Measurements from ENCODE around the gene PFN2. TPM values are rescaled to one million over a fixed set of nuclear protein-coding genes. Genes with fewer than 3 reads are reported as not detected.

Gene PFN2
- total and polyA plus RNA-seq, 3 experiments from 2014 or later: 2.7 to 5.3 (median 3.4) TPM

- POLR2A ChIA-PET: no interaction called here
- Mint-ChIP-seq H3K27me3 (peaks cover 0 to 7% of the 10 kb centered on the region in 2 donors), H3K27ac (no peak overlapping the region), H3K36me3 (peaks cover 0 to 14% (median 4%) of the 10 kb centered on the region in 3 donors), H3K4me3 (no peak overlapping the region), H3K4me1 (peaks cover 7 to 15% (median 11%) of the 10 kb centered on the region in 3 donors), H3K9me3 (no peaks in the 10 kb centered on the region)
- H3K4me1 ChIP-seq (ENCODE audit: insufficient read depth, low read length): peaks cover 10% of the 10 kb centered on the region
- no peak overlapping the region for H3K27ac ChIP-seq (ENCODE audit: low read depth, low read length)
- no peaks in the 10 kb centered on the region for H3K9me3 ChIP-seq (ENCODE audit: low read length)
- no peak overlapping the region for H3K4me3 ChIP-seq (ENCODE audit: low read length)
- no peaks in the 10 kb centered on the region for H3K36me3 ChIP-seq (ENCODE audit: insufficient read depth, low read length)
- H3K27me3 ChIP-seq (ENCODE audit: insufficient read depth, low read length, poor library complexity, severe bottlenecking): no peaks in the 10 kb centered on the region
- CTCF ChIA-PET: interaction anchor here (2.2 to 2.5 kb wide), 2 partner anchors 219 to 255 kb away, joined by 4 to 14 read pairs; no protein-coding TSS in a partner anchor
- no peak for DNase-seq
Observed at GRCh38 chr3:149965278-149965677, 5.4 kb downstream of the PFN2 start.

- Mint-ChIP-seq H3K4me1 (peaks cover 2 to 9% (median 5%) of the 10 kb centered on the region in 3 donors), H3K4me3 (no peak overlapping the region), H3K36me3 (peaks cover 0 to 14% (median 4%) of the 10 kb centered on the region in 3 donors), H3K27ac (peak overlapping the region in 1 of 8 donors; percentile 28), H3K27me3 (peaks cover 0 to 2% of the 10 kb centered on the region in 2 donors), H3K9me3 (no peaks in the 10 kb centered on the region)
- Histone ChIP-seq H3K36me3 (ENCODE audit: insufficient read depth, low read length) (no peaks in the 10 kb centered on the region), H3K9me3 (ENCODE audit: low read length) (no peaks in the 10 kb centered on the region), H3K27ac (ENCODE audit: low read depth, low read length) (no peak overlapping the region), H3K4me1 (ENCODE audit: insufficient read depth, low read length) (peaks cover 5% of the 10 kb centered on the region), H3K4me3 (ENCODE audit: low read length) (no peak overlapping the region), H3K27me3 (ENCODE audit: insufficient read depth, low read length, poor library complexity, severe bottlenecking) (no peaks in the 10 kb centered on the region)
- CTCF ChIA-PET: interaction anchor here (1.4 to 2.2 kb wide), 3 partner anchors 220 to 258 kb away, joined by 3 to 5 read pairs (median 4); no protein-coding TSS in a partner anchor
- no peak for DNase-seq
- POLR2A ChIA-PET: no interaction called here
Observed at GRCh38 chr3:149964291-149964690, 6.4 kb downstream of the PFN2 start.

DNA sequence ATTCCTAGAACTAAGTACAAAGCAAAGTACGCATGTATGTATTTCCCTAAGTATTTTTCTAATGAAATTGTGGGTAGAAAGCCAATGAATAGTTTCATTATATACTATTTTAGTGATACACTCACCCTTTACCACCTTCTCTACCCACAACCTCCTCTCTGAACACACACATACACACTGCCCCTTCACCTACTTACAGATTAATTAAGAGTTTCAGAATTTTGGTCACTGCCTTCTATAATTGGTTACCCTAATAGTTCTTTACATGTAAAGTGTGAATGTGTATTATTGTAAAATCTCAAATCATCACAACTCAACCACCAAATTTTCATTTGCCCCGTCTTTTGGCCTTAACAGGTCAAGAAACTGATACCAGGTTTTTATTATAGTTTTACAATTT lies 7.2 kb downstream of the PFN2 start:
- H3K4me1 Mint-ChIP-seq: peaks cover 0 to 3% (median 2%) of the 10 kb centered on the region in 3 donors

GRCh38 chr3:149959443-149959842 lies 11.3 kb downstream of the PFN2 start:
- Mint-ChIP-seq H3K4me3 (no peak overlapping the region), H3K27ac (no peak overlapping the region), H3K4me1 (peaks cover 7 to 13% (median 9%) of the 10 kb centered on the region in 3 donors), H3K9me3 (no peaks in the 10 kb centered on the region), H3K27me3 (peaks cover 0 to 2% of the 10 kb centered on the region in 2 donors), H3K36me3 (peaks cover 0 to 19% (median 4%) of the 10 kb centered on the region in 3 donors)
- Histone ChIP-seq H3K27ac (ENCODE audit: low read depth, low read length) (no peak overlapping the region), H3K4me3 (ENCODE audit: low read length) (no peak overlapping the region), H3K36me3 (ENCODE audit: insufficient read depth, low read length) (no peaks in the 10 kb centered on the region), H3K27me3 (ENCODE audit: insufficient read depth, low read length, poor library complexity, severe bottlenecking) (no peaks in the 10 kb centered on the region), H3K9me3 (ENCODE audit: low read length) (no peaks in the 10 kb centered on the region), H3K4me1 (ENCODE audit: insufficient read depth, low read length) (peaks cover 4% of the 10 kb centered on the region)
- ChIA-PET CTCF (no interaction called here), POLR2A (no interaction called here)
- no peak for DNase-seq

More for the DNA sequence above, 7.2 kb downstream of the PFN2 start:
- Histone ChIP-seq H3K4me3 (ENCODE audit: low read length) (no peak overlapping the region), H3K4me1 (ENCODE audit: insufficient read depth, low read length) (no peaks in the 10 kb centered on the region), H3K27ac (ENCODE audit: low read depth, low read length) (no peak overlapping the region), H3K9me3 (ENCODE audit: low read length) (no peaks in the 10 kb centered on the region), H3K27me3 (ENCODE audit: insufficient read depth, low read length, poor library complexity, severe bottlenecking) (no peaks in the 10 kb centered on the region), H3K36me3 (ENCODE audit: insufficient read depth, low read length) (no peaks in the 10 kb centered on the region)
- ChIA-PET CTCF (interaction anchor here (1.4 to 1.8 kb wide), 2 partner anchors 221 to 259 kb away, joined by 3 to 5 read pairs; no protein-coding TSS in a partner anchor), POLR2A (no interaction called here)
- DNase-seq: no peak
- Mint-ChIP-seq H3K27ac (no peak overlapping the region), H3K9me3 (no peaks in the 10 kb centered on the region), H3K36me3 (peaks cover 0 to 16% (median 4%) of the 10 kb centered on the region in 3 donors), H3K4me3 (no peak overlapping the region), H3K27me3 (peaks cover 0 to 1% of the 10 kb centered on the region in 2 donors)

- Mint-ChIP-seq H3K27me3 (peaks cover 0 to 2% of the 10 kb centered on the region in 2 donors), H3K4me1 (peaks cover 17 to 22% (median 18%) of the 10 kb centered on the region in 3 donors), H3K36me3 (peaks cover 0 to 17% (median 4%) of the 10 kb centered on the region in 3 donors), H3K9me3 (no peaks in the 10 kb centered on the region), H3K27ac (no peak overlapping the region), H3K4me3 (no peak overlapping the region)
- H3K4me1 ChIP-seq (ENCODE audit: insufficient read depth, low read length): peaks cover 7% of the 10 kb centered on the region
- H3K36me3 ChIP-seq (ENCODE audit: insufficient read depth, low read length): no peaks in the 10 kb centered on the region
- ChIA-PET POLR2A (no interaction called here), CTCF (interaction anchor here (1.3 to 1.7 kb wide), 3 partner anchors 9 to 22 kb away, joined by 3 to 8 read pairs (median 4); no protein-coding TSS in a partner anchor)
- H3K27ac ChIP-seq (ENCODE audit: low read depth, low read length): no peak overlapping the region
- no peaks in the 10 kb centered on the region for H3K9me3 ChIP-seq (ENCODE audit: low read length)
- H3K4me3 ChIP-seq (ENCODE audit: low read length): no peak overlapping the region
- no peaks in the 10 kb centered on the region for H3K27me3 ChIP-seq (ENCODE audit: insufficient read depth, low read length, poor library complexity, severe bottlenecking)
- DNase-seq: no peak
Observed at GRCh38 chr3:149958171-149958796, 12.4 kb downstream of the PFN2 start.

DNA sequence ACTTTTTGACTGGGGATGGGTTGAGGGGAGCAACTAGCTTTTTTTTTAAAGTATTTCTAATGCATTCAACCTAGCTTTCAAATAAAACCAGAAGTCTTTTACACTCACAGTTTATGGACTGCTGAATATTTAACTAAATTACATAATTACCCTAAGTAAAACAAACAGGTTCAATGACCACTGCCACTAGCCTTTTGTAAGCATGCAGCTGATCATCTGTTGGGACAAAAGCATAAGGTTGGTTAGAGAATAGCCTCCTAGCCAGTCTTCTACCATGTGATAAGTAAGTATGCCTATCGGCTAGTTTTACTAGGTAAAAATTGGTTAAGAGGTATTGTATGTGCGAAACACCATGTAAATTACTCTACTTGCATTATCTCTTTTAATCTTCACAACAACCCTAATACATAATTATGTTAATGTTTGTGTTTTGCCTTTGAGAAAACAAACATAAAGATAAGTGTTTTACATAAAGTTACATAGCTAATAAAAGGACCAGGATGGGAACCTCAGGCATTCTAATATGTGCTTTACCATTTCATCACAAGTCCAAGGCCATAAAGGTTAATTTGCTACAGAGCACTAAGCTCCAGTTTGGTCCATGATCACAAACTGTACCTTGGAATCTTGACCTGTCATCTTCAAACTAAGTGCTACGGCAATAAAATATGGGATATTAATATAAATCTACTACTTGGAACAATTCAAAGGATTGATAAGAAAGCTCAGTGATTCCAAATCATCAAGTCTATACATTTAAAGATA lies 13.2 kb downstream of the PFN2 start:
- Mint-ChIP-seq H3K4me1 (peaks cover 21 to 27% (median 23%) of the 10 kb centered on the region in 3 donors), H3K9me3 (no peaks in the 10 kb centered on the region), H3K27ac (no peak overlapping the region), H3K36me3 (peaks cover 0 to 17% (median 4%) of the 10 kb centered on the region in 3 donors), H3K4me3 (no peak overlapping the region), H3K27me3 (peaks cover 0 to 2% of the 10 kb centered on the region in 2 donors)
- no peak for DNase-seq
- no peak overlapping the region for H3K4me3 ChIP-seq (ENCODE audit: low read length)
- ChIA-PET CTCF (interaction anchor here (1.3 to 1.7 kb wide), 3 partner anchors 9 to 22 kb away, joined by 3 to 8 read pairs (median 4); no protein-coding TSS in a partner anchor), POLR2A (no interaction called here)
- no peak overlapping the region for H3K27ac ChIP-seq (ENCODE audit: low read depth, low read length)
- H3K4me1 ChIP-seq (ENCODE audit: insufficient read depth, low read length): peaks cover 7% of the 10 kb centered on the region
- H3K36me3 ChIP-seq (ENCODE audit: insufficient read depth, low read length): no peaks in the 10 kb centered on the region
- H3K9me3 ChIP-seq (ENCODE audit: low read length): no peaks in the 10 kb centered on the region
- no peaks in the 10 kb centered on the region for H3K27me3 ChIP-seq (ENCODE audit: insufficient read depth, low read length, poor library complexity, severe bottlenecking)

DNA sequence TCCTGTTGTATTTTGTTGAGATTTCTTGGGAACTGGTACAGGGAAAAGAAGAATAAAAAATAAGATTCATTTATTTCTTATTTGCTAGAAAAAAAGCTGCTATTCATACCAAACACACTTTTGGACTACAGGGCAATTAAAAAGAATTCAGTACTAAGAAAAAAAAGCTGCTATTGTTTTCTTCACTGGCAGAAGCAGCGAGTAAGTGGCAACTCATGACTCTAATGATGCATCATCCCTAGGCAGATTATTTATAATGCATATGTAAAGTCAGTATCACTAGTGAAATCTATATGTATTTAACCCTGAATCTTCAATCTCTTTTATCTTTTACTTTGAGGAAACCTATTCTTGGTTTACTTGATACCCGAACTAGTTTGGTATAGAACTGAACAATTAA lies 15.2 kb downstream of the PFN2 start:
- Mint-ChIP-seq H3K27me3 (peaks cover 0 to 2% of the 10 kb centered on the region in 2 donors), H3K27ac (no peak overlapping the region), H3K36me3 (peaks cover 0 to 23% (median 3%) of the 10 kb centered on the region in 3 donors), H3K4me3 (no peak overlapping the region), H3K9me3 (no peaks in the 10 kb centered on the region), H3K4me1 (peaks cover 21 to 38% (median 33%) of the 10 kb centered on the region in 3 donors)
- no peak for DNase-seq
- POLR2A ChIA-PET: no interaction called here
- H3K4me3 ChIP-seq (ENCODE audit: low read length): no peak overlapping the region
- CTCF ChIA-PET: interaction anchor here (1.3 kb wide), 2 partner anchors 18 to 265 kb away, joined by 3 read pairs; no protein-coding TSS in a partner anchor
- H3K36me3 ChIP-seq (ENCODE audit: insufficient read depth, low read length): no peaks in the 10 kb centered on the region
- H3K9me3 ChIP-seq (ENCODE audit: low read length): no peaks in the 10 kb centered on the region
- peaks cover 7% of the 10 kb centered on the region for H3K4me1 ChIP-seq (ENCODE audit: insufficient read depth, low read length)
- H3K27me3 ChIP-seq (ENCODE audit: insufficient read depth, low read length, poor library complexity, severe bottlenecking): no peaks in the 10 kb centered on the region
- H3K27ac ChIP-seq (ENCODE audit: low read depth, low read length): no peak overlapping the region

DNA sequence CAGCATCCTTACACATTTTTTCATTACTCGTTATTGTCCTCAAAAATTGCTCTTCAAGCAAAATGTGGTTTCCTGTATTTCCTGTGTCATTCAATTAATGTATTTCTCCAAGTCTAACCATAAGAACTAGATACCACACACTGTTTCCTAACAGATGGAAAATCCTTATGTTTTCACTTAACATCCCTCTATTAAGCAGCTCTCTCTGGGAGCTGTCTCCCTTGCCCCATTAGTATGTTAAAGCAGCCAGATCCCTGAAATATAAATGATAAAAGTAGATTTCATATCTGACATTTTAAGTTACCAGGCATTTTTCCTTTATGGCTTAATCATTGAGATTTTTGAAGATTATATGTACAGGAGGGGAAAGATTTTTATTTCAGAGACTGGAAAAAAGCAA lies 15.9 kb downstream of the PFN2 start:
- H3K36me3 ChIP-seq (ENCODE audit: insufficient read depth, low read length): no peaks in the 10 kb centered on the region
- Mint-ChIP-seq H3K27me3 (peaks cover 0 to 2% of the 10 kb centered on the region in 2 donors), H3K4me3 (no peak overlapping the region), H3K27ac (peak overlapping the region in 3 of 8 donors; percentile 15 to 44 (median 30)), H3K9me3 (no peaks in the 10 kb centered on the region), H3K4me1 (peaks cover 24 to 38% (median 37%) of the 10 kb centered on the region in 3 donors), H3K36me3 (peaks cover 0 to 25% (median 3%) of the 10 kb centered on the region in 3 donors)
- no peak overlapping the region for H3K4me3 ChIP-seq (ENCODE audit: low read length)
- H3K9me3 ChIP-seq (ENCODE audit: low read length): no peaks in the 10 kb centered on the region
- no peak for DNase-seq
- no peaks in the 10 kb centered on the region for H3K27me3 ChIP-seq (ENCODE audit: insufficient read depth, low read length, poor library complexity, severe bottlenecking)
- no peak overlapping the region for H3K27ac ChIP-seq (ENCODE audit: low read depth, low read length)
- ChIA-PET POLR2A (no interaction called here), CTCF (interaction anchor here (1.3 kb wide), 2 partner anchors 18 to 265 kb away, joined by 3 read pairs; no protein-coding TSS in a partner anchor)
- peaks cover 7% of the 10 kb centered on the region for H3K4me1 ChIP-seq (ENCODE audit: insufficient read depth, low read length)
